ENCODE measurements around the gene BTD. TPM values are rescaled to one million over a fixed set of nuclear protein-coding genes. Genes with fewer than 3 reads are reported as not detected.

BTD gene
- total RNA-seq, 4 donors from 2014 or later: 17.0 to 49.4 (median 41.6) TPM

DNA sequence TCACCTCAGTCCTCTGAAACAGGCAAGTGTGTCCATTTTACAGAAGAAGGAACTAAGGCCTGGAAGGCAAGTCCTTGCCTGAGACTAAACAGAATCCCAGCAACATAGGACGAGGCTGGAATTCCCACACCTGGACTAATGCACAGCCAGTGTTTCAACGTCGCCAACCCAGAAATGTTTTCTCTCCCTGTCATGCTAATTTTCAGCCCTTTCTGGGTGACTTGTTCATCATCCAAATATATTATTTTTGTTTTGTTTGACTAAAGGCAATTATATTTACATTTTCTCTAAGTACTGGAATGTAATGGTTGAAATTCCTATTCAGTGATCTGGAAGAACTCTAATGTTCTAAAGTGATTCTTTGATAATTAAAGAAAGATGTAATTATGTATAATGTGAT lies 51.8 kb downstream of the BTD start:
- ATAC-seq (ENCODE audit: low FRiP score): no peak
- TF ChIP-seq, protein P1, sequence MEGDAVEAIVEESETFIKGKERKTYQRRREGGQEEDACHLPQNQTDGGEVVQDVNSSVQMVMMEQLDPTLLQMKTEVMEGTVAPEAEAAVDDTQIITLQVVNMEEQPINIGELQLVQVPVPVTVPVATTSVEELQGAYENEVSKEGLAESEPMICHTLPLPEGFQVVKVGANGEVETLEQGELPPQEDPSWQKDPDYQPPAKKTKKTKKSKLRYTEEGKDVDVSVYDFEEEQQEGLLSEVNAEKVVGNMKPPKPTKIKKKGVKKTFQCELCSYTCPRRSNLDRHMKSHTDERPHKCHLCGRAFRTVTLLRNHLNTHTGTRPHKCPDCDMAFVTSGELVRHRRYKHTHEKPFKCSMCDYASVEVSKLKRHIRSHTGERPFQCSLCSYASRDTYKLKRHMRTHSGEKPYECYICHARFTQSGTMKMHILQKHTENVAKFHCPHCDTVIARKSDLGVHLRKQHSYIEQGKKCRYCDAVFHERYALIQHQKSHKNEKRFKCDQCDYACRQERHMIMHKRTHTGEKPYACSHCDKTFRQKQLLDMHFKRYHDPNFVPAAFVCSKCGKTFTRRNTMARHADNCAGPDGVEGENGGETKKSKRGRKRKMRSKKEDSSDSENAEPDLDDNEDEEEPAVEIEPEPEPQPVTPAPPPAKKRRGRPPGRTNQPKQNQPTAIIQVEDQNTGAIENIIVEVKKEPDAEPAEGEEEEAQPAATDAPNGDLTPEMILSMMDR (IDR thresholded peaks at IDR 0.05): no peak
- no peak for DNase-seq (ENCODE audit: low spot score)

DNA sequence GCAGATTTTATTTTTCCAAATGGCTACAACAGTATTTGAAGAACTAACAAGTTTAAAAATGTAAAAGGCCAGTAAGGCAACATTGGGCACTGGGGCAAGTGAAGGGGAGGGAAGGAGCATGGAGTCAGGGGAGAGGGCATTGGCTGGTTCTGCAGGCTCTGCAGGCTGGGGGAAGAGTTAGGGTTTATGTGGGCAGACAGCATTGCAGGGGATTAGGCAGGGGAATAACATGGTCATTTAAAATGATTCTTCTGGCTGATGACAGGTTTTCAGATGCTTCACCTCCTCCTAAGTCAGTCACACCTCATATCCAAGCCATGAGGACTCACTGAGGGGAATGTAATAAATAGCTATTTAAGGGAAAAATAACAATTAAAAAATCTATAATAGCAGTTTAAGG lies 52.6 kb downstream of the BTD start:
- ATAC-seq (ENCODE audit: low FRiP score) (no peak), DNase-seq (ENCODE audit: low spot score) (no peak)
- TF ChIP-seq, protein P1 (IDR thresholded peaks at IDR 0.05): no peak

DNA sequence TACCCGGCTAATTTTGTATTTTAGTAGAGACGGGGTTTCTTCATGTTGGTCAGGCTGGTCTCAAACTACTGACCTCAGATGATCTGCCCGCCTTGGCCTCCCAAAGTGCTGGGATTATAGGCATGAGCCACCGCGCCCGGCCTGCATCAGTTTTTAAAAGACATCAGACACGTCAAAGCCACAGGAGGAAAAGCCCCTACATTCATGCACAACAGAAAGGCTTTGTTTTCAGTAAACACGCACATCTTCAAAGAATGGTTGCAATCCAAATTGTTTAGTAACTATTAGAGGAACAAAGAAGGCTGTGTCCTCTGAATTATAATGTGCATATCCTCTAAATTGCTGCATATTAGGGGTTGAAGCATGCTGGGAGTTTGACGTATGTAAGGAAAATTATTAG lies 53.3 kb downstream of the BTD start:
- no peak for DNase-seq (ENCODE audit: low spot score)
- TF ChIP-seq, protein P1 (IDR thresholded peaks at IDR 0.05): no peak
- ATAC-seq (ENCODE audit: low FRiP score): no peak

DNA sequence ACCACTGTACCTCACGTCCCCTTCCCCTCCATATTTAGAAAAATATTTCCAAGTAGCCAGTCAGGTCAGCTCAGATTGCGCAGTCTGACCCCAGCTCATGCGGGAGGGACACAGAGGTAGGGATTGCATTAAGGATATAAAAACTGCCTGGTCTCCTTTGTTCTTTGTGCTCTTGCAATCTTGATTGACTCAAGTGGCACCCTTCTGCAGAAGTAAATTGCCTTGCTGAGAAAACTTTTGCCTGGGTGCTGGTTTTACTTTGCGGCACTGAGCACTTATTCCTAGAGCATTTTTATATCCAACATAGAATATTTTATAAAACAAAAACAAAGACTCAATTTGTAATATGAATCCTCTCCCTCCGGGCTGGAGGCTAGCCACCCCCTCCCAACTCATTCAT lies 54.8 kb downstream of the BTD start:
- TF ChIP-seq, protein P1 (IDR thresholded peaks at IDR 0.05): no peak
- no peak for ATAC-seq (ENCODE audit: low FRiP score)

DNA sequence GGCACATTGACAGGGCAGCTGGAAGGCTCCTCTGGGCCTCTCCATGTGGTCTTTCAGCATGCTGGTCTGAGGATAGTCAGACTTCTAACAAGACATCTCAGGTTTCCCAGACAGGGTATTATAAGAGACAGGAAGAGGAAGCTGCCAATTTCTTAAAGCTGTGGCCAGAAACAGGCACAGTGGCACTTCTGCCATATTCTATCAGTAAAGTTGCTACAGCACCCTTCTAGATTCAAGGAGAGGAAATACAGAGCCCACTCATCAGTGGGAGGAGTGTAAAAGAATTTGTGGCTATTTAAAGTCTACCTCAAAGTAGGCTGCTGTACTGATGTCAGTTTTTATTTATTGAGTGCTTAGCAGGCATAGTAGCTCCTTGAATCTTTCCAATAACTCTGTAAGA lies 55.5 kb downstream of the BTD start:
- TF ChIP-seq, protein P1 (IDR thresholded peaks at IDR 0.05): no peak
- no peak for DNase-seq (ENCODE audit: low spot score)
- no peak for ATAC-seq (ENCODE audit: low FRiP score)

More for the DNA sequence above, 54.8 kb downstream of the BTD start:
- DNase-seq (ENCODE audit: low spot score): no peak

DNA sequence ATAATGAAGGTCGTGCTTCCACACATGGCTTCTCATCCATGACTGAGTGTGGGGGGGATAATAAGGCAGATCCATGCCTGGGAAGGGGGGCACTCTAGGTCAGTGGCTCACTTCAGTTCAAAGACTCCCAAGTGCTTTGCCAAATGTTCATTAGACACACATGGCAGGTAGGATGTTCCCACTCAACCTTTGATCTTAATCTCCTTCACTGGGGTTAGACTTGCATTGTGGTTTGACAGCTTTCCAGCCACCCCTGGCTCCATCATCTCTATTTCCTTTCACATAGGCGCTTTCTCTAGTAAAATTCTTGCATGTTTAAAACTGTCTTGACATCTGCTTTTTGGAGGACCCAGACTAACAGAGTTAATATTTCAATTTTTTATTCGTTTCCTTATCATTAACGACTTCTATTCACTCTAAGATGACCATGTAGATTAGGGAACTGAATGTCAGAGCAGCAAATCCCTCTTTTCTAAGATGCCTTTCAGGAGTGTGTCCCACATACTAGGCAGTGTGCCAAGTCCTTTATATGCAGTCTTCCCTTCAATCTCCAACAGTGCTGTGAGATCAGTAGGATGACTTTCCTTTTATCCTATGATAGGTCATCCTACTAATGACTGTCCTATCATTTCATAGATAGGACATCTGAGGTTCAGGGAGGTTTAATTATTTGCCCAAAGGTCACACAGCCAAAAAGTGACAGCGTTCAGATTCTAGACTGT lies 57.9 kb downstream of the BTD start:
- TF ChIP-seq, protein P1 (IDR thresholded peaks at IDR 0.05): no peak
- DNase-seq (ENCODE audit: low spot score): no peak
- no peak for ATAC-seq (ENCODE audit: low FRiP score)
